CD4-positive, alpha-beta T cell treated with Interferon alpha-2 for 1 hour (primary cell): ENCODE data around the gene OSCP1.
"Not testable (repeated sequence)": the region's sequence is repeated elsewhere in the genome, so short reads cannot be mapped to it uniquely, and the experiment has no call there.

ENCODE experiments used
- DNase-seq, 2 donors: peaks; one replicate each; pipeline ENCODE4 v3.0.0-alpha.2; 2020 to 2022

The OSCP1 gene, protein sequence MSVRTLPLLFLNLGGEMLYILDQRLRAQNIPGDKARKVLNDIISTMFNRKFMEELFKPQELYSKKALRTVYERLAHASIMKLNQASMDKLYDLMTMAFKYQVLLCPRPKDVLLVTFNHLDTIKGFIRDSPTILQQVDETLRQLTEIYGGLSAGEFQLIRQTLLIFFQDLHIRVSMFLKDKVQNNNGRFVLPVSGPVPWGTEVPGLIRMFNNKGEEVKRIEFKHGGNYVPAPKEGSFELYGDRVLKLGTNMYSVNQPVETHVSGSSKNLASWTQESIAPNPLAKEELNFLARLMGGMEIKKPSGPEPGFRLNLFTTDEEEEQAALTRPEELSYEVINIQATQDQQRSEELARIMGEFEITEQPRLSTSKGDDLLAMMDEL

DNA sequence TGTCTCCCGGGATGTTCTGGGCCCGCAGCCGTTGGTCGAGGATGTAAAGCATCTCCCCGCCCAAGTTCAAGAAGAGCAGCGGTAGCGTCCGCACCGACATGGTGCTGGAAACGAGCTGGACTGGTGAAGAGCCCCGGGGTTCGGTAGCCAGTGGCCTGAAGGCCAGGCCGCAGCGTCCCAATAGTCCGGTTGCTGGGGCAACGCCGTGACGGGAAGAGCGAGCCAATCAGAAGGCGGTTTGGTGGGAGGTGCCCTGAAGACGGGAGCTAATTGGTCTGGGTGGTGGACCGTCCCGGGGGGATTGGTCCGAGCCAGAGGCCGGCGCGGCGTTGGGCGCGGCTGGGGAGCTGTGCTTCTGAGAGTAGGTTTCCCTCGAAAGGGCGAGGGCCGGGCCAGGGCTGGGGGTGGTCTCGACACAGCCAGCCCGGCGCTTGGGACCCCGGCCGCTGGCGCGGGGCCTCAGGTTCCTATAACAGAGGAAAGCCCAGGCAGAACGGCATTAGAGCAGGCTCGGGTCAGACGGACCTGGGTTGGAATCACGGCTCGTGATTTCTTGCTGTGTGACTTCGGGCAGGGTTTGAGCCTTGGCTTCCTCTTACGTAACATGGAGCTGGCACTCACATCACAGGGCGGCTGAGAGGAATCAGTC lies at the start of gene OSCP1:
Gene OSCP1, minus strand, starts transcription at position 182 of the 649 bp plus-strand sequence. Its CDS starts 82 bp downstream, at position 100.
- peak; percentile 91 to 92 for DNase-seq

DNA sequence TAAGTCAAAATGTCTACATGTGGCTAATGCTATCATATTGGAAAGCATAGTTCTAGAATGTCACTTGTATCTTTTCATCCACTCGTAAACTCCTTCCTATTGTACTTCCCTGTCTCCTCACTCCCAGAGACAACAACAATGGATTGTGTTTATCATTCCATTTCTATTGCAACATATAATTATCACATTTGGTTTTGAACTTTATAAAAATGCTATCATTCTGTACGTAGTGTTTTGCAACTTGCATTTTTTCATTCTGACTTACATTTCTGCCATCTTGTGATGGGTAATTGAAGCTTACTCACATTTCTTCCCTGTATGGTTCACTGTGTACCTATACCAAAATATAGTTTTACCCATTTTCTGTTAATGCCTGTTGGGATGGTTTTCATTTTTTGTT lies 47.0 kb upstream of the OSCP1 start:
- DNase-seq = no peak

DNA sequence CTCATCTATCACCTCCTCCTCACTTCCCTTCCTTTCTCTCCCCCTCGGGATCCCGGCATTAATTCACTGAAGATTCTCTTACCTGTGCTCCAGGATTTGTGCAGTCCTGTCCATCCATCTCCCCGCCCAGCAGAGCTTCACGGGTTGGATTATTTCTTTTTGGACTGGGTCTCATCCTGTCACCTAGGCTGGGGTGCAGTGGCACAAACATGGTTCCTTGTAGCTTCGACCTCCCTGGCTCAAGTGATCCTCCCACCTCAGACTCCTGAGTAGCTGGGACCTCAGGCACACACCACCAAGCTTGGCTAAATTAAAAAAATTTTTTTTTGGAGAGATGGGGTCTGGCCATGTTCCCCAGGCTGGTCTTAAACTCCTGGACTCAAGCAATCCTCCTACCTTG lies 44.7 kb upstream of the OSCP1 start:
- DNase-seq = no peak

DNA sequence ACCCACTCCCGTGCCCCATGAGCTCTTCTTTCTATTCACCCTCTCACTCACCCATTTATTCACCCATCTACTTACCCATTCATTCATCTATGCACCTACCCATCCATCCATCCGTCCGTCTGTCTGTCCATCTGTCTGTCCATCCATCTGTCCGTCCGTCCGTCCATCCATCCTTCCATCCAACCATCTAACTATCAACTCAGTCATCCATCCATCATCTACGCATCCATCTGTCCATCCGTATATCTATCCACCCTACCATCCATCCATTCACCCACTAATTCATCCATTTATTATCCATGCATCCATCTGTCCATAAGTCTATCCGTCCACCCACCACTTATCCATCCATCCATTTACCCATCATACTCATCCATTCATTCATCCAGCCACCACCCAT lies 43.3 kb upstream of the OSCP1 start:
- DNase-seq = no peak

DNA sequence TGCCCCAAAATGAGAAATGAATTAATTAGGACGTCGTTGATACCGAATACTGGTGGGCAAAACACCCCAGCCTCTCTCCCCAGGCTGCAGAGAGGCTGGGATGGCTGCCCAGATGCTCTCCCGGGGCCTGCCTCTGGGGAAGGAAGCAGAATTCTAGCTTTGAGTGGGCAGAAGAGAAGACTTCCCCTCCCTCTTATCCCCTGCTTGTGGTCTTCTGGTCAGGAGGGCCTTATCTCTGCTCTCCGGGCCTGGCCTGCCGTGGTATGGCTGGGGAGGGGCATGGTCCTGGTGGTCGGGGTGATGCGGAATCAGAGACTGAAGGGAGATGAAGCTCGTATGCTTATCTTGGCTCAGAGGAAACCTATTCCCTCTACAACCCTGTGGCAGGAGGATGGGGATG lies 42.2 kb upstream of the OSCP1 start:
- DNase-seq = no peak

DNA sequence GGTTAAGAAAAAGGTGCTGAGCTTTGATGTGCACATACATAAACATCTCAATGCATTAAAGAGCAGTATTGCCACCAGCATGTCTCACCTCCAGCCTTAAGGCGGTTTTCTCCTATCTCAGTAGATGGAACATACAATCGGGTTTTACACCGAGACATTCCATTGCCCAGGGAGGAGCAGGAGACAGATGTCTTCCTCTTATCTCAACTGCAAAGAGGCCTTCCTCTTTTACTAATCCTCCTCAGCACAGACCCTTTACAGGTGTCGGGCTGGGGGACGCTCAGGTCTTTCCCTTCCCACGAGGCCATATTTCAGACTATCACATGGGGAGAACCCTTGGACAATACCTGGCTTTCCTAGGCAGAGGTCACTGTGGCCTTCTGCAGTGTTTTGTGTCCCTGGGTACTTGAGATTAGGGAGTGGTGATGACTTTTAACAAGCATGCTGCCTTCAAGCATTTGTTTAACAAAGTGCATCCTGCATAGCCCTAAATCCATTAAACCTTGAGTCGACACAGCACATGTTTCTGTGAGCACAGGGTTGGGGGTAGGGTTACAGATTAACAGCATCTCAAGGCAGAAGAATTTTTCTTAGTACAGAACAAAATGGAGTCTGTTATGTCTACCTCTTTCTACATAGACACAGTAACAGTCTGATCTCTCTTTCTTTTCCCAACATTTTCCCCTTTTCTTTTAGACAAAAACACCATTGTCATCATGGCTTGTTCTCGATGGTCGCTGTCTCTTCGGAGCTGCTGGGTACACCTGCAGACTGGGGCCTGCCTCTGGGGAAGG lies 39.2 kb upstream of the OSCP1 start:
- not testable (repeated sequence) for DNase-seq

DNA sequence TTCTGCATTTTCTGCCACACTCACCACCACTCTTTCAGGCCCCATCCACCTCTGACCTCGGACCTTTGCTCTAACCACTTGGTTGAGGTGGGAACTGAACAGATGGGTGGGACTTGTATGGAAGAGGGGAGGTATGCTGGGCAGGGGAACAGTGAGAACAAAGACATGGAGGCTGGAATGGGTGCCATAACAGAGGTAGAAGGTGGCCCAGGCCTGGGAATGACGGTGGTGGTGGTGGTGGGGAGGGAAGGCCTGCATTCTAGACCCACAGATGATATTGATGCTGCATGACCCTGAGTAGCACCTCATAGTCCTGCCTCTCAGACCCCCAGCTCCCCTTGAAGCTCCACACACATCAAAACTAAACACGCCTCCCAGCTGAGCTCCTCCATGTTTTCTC lies 37.7 kb upstream of the OSCP1 start:
- DNase-seq = no peak

DNA sequence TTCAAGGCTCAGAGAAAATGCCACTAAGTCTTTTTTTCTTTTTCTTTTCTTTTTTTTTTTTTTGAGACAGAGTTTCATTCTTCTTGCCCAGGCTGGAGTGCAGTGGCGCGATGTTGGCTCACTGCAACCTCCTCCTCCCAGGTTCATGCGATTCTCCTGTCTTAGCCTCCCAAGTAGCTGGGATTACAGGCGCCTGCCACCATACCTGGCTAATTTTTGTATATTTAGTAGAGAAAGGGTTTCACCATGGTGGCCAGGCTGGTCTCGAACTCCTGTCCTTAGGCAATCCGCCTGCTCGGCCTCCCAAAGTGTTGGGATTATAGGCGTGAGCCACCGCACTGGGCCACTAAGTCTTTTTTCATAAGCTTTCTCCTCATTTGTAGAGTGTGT lies 37.1 kb upstream of the OSCP1 start:
- DNase-seq = not testable (repeated sequence)

DNA sequence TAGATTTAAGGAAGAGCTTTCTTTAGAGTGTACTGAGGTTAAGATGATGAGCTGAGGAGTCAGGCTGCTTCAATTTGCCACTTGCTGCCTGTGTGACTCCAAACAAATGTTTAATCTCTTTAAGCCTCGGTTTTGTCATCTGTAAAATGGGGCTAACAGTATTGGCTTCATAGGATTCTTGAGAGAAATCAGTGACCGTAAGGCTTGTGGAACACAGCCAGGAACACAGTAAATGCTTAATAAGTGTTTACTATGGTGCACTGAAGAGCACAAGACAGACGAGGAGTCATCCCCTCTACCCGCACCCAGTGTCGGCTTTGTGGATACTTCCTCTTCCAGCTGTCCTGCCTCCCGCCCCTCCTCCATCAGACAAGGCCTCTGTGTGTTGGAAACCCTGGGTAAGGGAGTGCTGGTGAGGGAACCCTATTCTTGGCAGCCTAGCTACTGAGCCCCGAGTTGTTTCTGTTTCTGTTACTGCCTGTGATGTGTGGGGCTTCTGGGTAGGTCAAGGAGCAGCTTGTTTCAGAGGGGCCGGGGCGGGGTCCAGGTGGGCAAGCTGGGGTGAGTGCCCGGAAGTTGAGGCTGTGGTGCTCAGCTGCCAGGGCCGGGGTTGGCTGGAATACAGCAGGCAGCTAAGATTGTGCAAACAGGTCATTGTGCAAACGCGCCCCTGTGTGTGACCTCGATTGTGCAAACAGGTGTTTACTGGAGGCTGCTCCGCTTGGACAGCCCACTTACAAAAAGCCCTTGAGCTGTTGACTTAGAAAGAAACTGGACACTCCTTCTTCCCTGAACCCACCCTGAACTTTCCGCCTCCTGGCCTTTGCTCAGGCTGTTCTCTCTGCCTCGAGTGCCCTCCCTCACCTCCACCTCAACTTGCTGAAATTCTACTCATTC lies 36.4 kb upstream of the OSCP1 start:
- peak; percentile 17 to 68 for DNase-seq

DNA sequence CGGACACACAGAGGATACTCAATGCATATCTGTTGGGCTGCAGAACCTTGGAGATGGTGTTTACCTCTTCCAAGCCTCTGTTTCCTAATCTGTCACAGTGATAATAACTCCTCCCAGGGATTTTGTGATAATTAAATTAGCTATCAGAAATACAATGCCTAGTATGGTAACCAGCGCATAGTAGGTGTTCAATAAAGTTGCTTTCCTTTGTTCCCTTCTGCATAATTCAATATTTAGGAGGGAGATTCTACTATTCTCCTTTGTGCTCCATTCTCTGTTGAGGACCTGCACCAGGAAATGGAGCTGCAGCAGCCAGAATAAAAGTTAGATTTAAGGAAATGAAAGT lies 35.8 kb upstream of the OSCP1 start:
- no peak for DNase-seq

DNA sequence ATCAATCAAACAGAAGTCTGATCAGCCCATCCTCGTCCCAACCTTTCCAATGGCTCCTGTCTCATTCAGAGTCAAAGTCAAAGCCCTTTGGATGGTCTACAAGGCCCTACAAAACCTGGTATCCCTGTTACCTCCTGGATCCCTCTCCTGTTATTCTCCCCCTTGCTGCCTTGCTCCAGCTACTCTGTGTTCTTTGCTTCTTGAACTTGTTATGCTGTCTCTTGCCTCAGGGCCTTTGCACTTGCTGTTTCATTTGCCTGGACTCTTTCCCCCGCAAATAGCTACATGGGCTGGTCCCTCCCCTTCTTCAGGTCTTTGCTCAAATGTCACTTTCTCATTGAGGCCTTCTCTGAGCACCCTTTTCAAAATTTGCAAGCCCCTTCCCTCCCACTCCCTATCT lies 33.8 kb upstream of the OSCP1 start:
- DNase-seq = no peak

DNA sequence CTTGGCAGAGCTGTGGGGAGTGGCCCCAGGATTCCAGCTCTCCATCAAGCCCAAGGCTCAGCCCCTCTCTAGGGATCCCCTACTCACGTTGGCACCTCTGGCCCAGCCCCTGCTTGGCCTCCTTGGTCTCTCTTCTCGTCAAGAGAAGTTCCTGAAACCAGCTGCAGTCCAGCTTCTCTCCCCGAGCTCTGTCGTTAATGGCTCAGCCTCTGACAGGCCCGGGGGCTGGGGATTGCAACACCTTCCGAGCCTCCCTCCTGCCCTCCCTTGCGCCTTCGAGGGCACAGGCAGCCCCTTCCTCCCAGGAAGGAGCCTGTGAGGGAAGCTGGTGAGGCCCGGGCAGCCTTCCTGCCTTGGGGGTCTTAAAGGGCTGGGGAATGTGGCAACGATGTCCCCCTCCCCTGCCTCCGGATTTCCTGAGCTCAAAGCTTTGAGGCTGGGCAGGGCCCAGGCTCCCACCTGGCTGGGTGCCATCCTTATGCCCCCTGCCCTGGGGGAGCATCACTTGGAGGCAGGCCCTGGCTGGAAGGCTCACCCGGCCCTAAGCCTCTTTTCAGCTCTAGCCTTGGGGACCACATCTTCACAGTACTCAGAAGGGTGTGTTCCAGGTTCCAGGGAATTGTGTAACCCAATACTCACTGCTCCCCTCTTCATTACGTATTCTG lies 32.6 kb upstream of the OSCP1 start, which contains the start of gene CSF3R:
Gene CSF3R, minus strand, starts transcription at position 190 of the 665 bp plus-strand sequence. CDS start 3,417 bp downstream, outside the sequence.
- DNase-seq = peak in 1 of 2 donors; percentile 9

DNA sequence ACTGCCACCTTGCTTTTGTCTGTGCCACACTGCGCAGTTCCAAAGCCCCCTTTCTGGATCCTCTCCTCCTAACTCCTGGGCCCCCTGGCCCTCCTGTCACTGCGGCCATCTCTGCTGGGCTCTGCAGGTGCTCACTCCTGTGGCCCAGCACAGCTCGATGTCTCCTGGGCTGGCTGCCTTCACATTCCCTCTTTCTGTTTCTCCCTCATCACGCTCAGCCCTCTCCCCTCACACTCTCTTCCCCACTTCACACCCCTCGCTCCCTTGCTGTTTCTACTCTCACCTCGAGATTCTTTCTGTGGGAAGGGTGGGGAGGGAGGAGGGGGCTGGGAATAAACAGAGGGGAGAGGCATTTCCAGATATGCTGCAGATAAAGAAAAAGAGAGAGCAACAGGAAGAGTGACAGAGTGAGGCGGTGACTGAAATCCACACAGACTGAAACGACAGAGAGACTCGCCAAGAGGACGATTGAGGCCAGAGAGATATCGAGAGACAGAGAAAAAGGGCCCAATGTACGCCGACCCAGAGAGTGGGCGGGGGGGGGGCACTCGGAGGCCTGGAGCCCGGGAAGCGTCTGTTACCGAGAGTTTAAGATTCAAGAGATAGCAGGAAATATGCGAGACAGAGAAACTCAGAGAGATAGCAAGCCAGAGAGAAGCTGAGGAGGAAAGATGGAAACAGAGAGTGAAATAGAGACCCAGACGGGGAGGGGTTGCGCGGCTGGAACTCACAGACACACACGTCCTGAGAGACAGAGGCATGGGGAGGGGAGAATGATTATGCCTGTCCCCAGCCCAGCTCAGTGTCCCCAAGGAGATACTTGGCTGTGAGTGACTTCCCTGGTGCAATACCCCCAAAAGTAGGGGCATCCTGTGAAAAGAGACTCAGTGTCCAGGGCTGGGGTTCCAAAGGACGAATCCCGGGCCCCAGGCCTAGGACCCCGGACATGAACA lies 31.8 kb upstream of the OSCP1 start:
- DNase-seq = no peak

DNA sequence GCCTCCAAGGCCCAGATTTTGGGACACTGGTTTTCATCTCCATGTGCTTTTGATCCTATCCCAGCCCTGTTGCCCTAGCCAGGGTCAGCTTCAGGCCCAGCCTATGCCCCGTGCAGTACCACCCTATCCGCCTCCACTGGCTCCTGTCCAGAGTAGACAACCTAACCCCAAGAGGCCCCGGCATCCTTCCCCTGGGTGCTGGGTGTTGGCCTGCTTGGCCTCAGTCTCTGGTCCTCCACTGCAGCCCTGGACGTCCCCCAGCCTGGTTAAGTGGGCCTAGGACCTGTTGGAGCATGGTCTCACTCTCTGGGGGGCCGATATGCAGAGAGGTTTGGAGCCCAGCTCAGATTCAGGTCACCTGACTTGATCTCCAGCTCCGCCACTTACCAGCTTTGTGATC lies 30.8 kb upstream of the OSCP1 start:
- no peak for DNase-seq

DNA sequence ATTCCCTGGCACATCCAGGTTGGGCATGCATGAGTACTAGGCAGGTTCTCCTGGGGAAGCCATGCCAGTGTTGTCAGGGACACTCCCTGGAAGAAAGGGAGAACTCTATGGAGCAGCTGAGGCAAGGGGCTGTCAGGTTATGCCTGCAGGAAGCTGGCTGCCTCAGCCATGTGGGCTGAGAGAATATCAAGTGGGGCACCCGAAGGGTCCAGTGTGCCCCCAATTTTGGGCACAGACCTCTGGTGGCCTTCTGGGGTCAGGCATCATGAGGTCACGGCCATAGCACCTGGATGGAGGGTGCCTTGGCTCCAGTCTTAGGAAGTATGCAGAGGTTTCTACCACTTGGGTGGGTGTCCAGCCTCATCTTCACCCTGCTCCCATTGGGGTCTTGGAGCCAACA lies 29.9 kb upstream of the OSCP1 start:
- no peak for DNase-seq

DNA sequence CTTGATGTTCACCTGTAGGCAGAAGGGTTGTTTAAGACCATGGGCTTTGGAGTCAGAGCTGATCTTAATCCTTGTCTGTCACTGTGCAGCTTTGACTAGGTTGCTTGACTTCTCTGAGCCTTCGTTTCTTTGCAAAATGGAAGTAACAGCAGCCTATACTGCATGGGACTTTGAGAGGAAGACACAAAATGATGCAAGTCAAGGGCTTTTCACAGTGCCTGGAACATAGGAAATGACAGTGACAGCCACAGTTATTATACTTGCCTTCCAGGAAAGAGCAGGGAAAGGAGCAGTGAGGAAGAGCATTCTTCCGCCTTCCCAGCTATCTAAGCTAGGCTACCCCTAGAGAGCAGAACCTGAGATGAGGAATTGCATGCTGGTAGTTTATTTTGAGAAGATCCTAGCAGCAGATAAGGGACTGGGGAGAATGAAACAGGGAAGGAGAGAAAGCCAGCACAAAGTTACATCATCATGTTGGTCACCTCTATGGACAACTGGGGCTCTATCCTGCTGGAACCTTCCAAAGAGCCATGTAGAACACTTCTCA lies 29.3 kb upstream of the OSCP1 start:
- DNase-seq = no peak

DNA sequence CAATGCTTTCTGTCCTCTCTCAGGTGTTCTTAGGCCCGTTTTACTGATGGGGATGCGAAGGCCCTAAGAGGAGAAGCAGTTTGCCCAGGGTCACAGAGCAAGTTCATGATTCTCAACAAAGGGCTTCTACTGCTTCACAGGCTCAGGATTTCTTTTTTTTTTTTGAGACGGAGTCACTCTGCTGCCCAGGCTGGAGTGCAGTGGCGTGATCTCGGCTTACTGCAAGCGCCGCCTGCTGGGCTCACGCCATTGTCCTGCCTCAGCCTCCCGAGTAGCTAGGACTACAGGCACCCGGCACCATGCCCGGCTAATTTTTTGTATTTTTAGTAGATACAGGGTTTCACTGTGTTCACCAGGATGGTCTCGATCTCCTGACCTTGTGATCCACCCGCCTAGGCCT lies 27.4 kb upstream of the OSCP1 start:
- not testable (repeated sequence) for DNase-seq

DNA sequence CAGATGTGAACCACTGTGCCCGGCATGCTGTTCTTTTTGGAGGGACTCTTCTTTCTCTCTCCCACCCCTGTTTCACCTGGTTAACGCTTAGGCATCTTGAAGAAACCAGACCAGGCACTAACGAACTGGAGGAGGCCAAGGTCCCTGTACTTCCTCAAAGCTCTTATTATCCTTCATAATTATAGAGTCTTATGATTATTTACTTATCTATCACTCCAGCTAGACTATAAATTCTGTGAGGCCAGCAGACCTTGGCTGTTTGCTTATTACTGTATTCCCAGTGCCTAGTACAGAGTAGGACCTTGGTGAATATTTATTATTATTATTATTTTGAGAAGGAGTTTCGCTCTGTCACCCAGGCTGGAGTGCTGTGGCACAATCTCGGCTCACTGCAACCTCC lies 26.7 kb upstream of the OSCP1 start:
- DNase-seq = no peak

DNA sequence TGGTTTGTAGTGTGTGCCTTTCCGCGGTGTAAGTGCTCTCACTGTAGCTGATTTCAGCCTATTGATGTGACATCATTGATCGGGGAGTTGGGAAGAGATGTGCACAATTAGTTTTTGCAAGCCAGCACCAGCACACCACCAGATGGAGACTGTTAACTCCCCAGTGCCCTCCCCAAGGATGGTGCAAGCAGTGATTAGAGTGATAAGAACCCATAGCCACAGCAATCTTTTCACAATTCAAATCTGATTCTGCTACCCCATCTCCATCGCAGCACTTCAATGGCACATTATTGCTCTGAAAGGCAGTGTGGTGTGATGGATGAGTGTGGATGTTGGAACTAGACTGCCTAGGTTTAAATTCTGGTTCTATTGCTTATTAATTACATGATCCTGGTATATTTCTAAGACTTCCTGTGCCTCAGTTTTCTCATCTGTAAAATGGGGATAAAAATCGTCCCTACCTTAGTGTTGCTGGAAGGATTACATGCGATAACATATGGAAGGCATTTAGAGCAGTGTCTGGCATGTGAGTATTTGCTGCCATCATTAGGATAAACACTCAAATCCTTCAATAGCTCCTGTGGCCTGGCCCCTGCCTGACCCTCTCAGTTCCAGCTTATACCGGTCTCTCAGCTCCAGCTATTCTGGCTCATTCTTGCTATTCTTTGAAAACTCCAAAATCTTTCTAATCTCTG lies 25.8 kb upstream of the OSCP1 start:
- DNase-seq = no peak

DNA sequence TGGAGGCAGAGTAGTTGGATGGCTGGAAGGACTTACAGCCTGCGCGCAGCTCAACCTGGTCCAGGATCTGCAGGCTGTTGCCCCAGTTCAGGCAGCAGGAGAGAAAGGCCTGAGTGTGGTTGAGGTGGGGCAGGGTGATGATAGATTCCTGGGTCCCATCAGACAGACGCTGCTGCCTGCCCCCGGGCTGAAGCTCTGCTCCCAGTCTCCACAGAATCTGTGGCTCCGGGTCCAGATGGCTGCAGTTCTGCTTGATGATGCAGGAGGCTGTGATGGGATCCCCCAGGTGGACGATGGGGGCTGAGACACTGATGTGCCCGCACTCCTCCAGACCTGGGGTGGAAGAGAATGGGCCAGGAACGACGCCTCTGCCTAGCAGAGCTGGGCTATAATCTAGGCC lies 25.1 kb upstream of the OSCP1 start:
- DNase-seq = no peak
